Thoracic aorta (tissue), 2 donors: ENCODE measurements around the gene CFAP210. TPM values are rescaled to one million over a fixed set of nuclear protein-coding genes. Genes with fewer than 3 reads are reported as not detected.

Source experiments
- ATAC-seq: fragments of 150-250 bp; one replicate; pipeline ENCODE4 v1.8.0; 2017; ENCODE audit warnings: low read depth; ENCODE audit not compliant: insufficient number of reproducible peaks, low FRiP score
- DNase-seq: peaks from one replicate; pipeline ENCODE4 v3.0.0-alpha.2; 2020; ENCODE audit warnings: low spot score
- H3K27ac ChIP-seq, 2 donors: fragments of 200-600 bp; sonication (generic); 1 replicate in 1 of 2; 2 replicates in 1 of 2; pipeline ENCODE4 v1.5.1; 2016; ENCODE audit warnings: mild to moderate bottlenecking in 2 of 2, moderate library complexity in 2 of 2
- H3K27me3 ChIP-seq: fragments of 200-600 bp; sonication (generic); replicated peaks from 2 replicates; pipeline ENCODE4 v1.6.0; 2016; ENCODE audit warnings: mild to moderate bottlenecking; ENCODE audit not compliant: insufficient read depth
- H3K36me3 ChIP-seq: fragments of 200-600 bp; sonication (generic); one replicate; pipeline ENCODE4 v1.5.1; 2016
- H3K4me1 ChIP-seq, 2 donors: fragments of 200-600 bp; sonication (generic); 1 replicate in 1 of 2; 2 replicates in 1 of 2; pipeline versions ENCODE4 v1.5.1 to v1.6.0; 2016; ENCODE audit warnings: low read depth in 2 of 2, mild to moderate bottlenecking in 1 of 2; ENCODE audit not compliant: control insufficient read depth in 1 of 2
- H3K4me3 ChIP-seq: fragments of 200-600 bp; sonication (generic); 2 replicates; pipeline ENCODE4 v1.5.1; 2016; ENCODE audit warnings: mild to moderate bottlenecking
- H3K9me3 ChIP-seq: fragments of 200-600 bp; sonication (generic); 2 replicates; pipeline ENCODE4 v1.5.1; 2016
- CTCF ChIP-seq: fragments of 200-600 bp; sonication (generic); IDR thresholded peaks from one replicate; pipeline ENCODE4 v1.5.1; 2019; ENCODE audit warnings: antibody characterized with exemption
- total RNA-seq, 2 donors: library from RNA; depleted of rRNA; stranded (reverse); fragments of >200 nt; gene quantifications; one replicate each; pipeline versions ENCODE4 v1.1.0 to v1.2.3, GENCODE V29; 2016

Gene CFAP210
- total RNA-seq, 2 donors from 2014 or later = not detected

- H3K27ac ChIP-seq = no peak overlapping the region
- TF ChIP-seq CTCF = no peak
- no peaks in the 10 kb centered on the region for H3K27me3 ChIP-seq
- no peak overlapping the region for H3K4me3 ChIP-seq
- H3K36me3 ChIP-seq = no peaks in the 10 kb centered on the region
- H3K4me1 ChIP-seq = peaks cover 8 to 16% of the 10 kb centered on the region in 2 donors
- DNase-seq (no peak), ATAC-seq (no peak)
- no peaks in the 10 kb centered on the region for H3K9me3 ChIP-seq
These were observed 18.6 kb upstream of the CFAP210 start for GRCh38 chr2:169712791-169713227.

- H3K4me1 ChIP-seq = peaks cover 8 to 16% of the 10 kb centered on the region in 2 donors
- ATAC-seq = no peak
- no peak overlapping the region for H3K4me3 ChIP-seq
- TF ChIP-seq CTCF = no peak
- H3K27ac ChIP-seq = no peak overlapping the region
- H3K27me3 ChIP-seq = no peaks in the 10 kb centered on the region
- H3K9me3 ChIP-seq = no peaks in the 10 kb centered on the region
- DNase-seq = no peak
- H3K36me3 ChIP-seq = no peaks in the 10 kb centered on the region
These were observed 17.7 kb upstream of the CFAP210 start for GRCh38 chr2:169711751-169712509.

- no peak overlapping the region for H3K27ac ChIP-seq
- DNase-seq = no peak
- TF ChIP-seq CTCF = no peak
- H3K4me3 ChIP-seq = no peak overlapping the region
- no peaks in the 10 kb centered on the region for H3K36me3 ChIP-seq
- peaks cover 0 to 2% of the 10 kb centered on the region in 2 donors for H3K4me1 ChIP-seq
- no peak for ATAC-seq
- no peaks in the 10 kb centered on the region for H3K27me3 ChIP-seq
- no peaks in the 10 kb centered on the region for H3K9me3 ChIP-seq
These were observed 15.8 kb upstream of the CFAP210 start for GRCh38 chr2:169709981-169710380.

GRCh38 chr2:169709331-169709730 is 15.1 kb upstream of the CFAP210 start:
- H3K27ac ChIP-seq = no peak overlapping the region
- H3K4me1 ChIP-seq = no peaks in the 10 kb centered on the region
- DNase-seq = no peak
- no peak for ATAC-seq
- no peaks in the 10 kb centered on the region for H3K9me3 ChIP-seq
- H3K4me3 ChIP-seq = no peak overlapping the region
- no peaks in the 10 kb centered on the region for H3K27me3 ChIP-seq
- H3K36me3 ChIP-seq = no peaks in the 10 kb centered on the region
- TF ChIP-seq CTCF = no peak

- Histone ChIP-seq H3K27me3 (no peaks in the 10 kb centered on the region), H3K4me1 (no peaks in the 10 kb centered on the region), H3K36me3 (no peaks in the 10 kb centered on the region), H3K4me3 (no peak overlapping the region), H3K27ac (no peak overlapping the region), H3K9me3 (no peaks in the 10 kb centered on the region)
- DNase-seq (no peak), ATAC-seq (no peak)
- no peak for TF ChIP-seq CTCF
These were observed 13.4 kb upstream of the CFAP210 start for GRCh38 chr2:169707626-169708025.
